ENCODE data around the gene PLPPR2.
"Not testable (repeated sequence)": the region's sequence is repeated elsewhere in the genome, so short reads cannot be mapped to it uniquely, and the experiment has no call there.

Gene PLPPR2

GRCh38 chr19:11342429-11342828 lies 12.8 kb upstream of the PLPPR2 start:
- no peak for DNase-seq

DNA sequence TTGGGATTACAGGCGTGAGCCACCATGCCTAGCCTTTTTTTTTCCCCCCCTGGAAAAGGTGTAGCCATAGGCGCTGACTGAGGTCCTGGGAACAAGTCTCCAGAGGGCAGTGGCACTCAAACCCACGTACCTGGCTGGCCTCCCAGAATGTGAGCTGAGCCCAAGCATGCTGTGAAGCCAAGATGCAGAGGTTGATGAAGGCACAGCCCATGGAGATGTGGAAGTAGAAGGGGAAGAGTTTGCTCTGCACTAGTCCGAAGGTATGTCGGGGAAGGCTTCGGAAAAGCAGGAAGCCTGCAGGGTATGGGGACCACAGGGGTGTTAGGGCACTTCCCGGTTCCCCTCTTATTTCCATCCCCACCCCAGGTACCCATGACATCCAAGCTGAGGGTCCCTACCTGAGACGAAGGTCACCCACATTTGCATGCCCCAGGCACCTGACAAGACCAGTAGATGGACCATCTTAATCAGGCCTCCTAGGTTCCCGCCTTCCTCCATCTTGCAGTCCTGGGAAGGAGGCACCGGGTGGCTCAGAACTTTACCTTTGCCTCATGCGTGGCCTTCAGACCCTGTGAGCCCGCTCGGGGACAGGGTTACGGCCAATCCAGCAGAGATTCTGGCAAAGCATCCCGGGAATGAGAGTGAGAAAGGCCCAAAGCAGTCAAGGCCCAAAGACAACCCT lies 10.0 kb upstream of the PLPPR2 start:
- no peak for DNase-seq

DNA sequence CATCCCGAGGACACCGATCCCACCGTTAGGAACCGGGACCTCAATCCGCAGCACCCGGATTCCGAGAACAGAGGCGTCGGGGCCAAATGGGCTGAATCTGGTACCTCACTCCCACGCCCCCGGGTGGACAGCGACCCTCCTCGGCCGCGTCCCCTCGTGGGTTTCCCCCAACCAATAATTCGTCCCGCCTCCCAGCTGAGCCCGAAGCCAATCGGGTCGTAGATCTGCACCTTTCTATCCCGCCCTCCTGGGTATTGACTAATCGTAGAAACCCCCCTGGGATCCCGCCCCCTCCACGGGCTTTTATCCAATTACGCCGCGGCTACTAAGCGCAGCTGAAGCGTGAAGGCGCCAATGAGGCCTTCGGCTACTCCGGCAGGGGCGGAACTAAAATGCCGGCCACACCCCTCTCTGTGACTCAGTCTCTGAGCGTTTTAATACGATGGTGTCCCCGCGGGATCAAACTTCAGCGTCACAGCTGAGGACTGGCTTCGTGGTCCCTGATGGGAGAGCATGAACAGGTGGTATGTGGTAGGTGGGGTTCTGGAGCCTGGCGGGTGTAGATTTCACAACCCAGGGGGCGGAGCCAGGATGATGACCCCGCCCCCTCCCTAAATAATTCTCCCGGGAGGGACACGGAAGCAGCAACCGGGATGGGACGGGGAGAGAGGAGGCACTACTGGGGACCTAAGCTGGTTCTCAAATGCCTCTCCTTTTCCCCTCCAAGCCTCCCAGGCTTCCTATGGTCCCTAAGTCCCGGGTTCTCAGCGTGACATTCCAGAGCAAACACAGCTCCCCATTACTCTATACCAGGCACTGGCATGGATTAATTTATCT lies 8.9 kb upstream of the PLPPR2 start, which contains the start of the genes CCDC159 and TMEM205:
Gene CCDC159 (plus strand): TSS at position 416 of the 837 bp plus-strand sequence. CDS start 88 bp downstream, at position 504.
Gene TMEM205 (minus strand): TSS at position 165 of the 837 bp plus-strand sequence. CDS start 649 bp downstream, outside the sequence.
- peak; percentile 100 for DNase-seq

DNA sequence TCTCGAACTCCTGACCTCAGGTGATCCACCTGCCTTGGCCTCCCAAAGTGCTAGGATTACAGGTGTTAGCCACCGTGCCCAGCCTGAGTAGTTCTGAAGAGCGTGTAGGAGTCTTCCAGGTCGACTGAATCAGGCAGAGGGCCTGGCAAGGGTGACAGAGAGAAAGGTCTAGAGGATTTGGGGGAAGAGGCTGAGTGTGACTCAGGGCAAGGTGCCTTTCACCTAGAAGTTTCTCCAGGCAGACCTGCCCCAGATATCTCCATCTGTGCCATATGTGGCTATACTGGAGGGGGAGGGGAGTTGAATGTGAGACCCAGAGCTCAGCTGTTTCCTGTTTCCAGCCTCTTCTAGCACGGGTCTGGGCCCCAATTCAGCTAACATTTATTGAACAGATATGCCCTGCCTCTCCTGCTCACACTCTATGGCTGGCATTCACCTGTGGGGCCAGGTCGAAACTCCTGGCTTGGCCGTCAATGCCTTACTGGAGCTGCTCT lies 7.6 kb upstream of the PLPPR2 start:
- DNase-seq, result no peak

- no peak for DNase-seq
Measured at GRCh38 chr19:11349171-11349570, 6.1 kb upstream of the PLPPR2 start.

GRCh38 chr19:11354102-11354501 lies 1.1 kb upstream of the PLPPR2 start:
- not testable (repeated sequence) for DNase-seq

- no peak for DNase-seq
Measured at GRCh38 chr19:11356074-11356397, 804 bp downstream of the PLPPR2 start.

DNA sequence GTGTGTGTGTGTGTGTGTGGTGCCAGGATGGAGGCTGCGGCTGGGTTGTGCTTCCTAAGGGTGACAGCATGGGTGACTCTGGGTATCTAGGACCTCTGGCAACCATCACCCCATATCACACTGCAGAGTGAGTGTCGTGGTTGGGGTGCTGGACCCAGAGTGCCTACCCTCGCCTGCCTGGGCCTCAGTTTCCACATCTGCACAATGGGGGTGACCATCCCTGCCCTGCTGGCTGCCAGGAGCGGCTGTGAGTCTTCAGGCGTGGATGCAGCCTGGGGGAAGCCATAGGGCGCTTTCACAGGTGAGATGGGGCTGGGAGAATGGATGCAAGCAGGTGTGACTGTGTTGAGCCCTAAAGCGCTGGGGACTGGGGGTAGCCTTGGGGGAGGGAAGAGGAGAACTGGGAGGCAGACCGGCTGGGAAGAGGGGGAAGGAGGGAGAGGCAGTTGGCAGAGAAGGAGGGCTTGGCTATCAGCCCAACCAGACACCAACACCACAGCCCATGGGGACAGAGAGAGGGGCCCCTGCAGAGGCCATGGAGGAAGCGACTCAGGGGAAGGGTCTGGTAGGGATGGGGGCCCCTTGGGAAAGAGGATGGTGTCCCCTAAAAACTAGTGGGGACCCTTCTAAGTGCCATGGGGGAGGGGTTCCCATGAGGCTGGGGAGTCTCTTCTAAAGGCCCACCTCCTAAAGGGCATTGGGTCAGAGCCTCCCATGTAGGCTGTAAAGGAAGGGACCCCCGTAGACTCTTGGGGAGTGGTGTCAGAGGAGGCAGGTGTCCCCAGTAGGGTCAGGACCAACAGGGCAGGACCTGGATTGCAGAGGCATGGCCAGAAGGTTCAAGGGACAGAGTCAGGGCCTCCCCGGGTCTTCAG lies 1.7 kb downstream of the PLPPR2 start:
- no peak for DNase-seq

- DNase-seq, result no peak
Measured at GRCh38 chr19:11359421-11359820, 4.2 kb downstream of the PLPPR2 start.

GRCh38 chr19:11361037-11361770 lies 6.0 kb downstream of the PLPPR2 start:
- no peak for DNase-seq

GRCh38 chr19:11361771-11362731 lies 6.8 kb downstream of the PLPPR2 start:
- DNase-seq, result no peak

DNA sequence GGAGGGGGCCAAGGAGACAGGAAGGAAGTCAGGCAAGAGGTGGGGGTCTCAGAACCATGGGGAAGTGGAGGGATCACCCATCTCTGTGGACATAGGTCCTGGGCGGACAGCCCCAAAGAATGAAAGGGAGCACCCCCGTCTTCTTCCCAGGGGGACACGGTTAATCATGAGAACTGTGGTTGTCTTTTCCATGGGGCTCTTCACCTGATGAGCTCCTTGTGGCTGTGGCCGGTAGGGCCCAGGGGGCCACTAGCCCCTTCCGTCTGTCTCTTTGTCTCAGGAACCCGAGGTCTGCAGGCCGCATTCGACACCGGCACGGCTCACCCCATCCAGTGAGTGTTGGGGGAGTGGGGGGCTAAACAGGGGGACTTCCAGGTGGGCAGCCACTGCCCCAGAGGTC lies 8.6 kb downstream of the PLPPR2 start:
- DNase-seq, result no peak

GRCh38 chr19:11364296-11364904 lies 9.2 kb downstream of the PLPPR2 start:
- DNase-seq, result no peak

DNA sequence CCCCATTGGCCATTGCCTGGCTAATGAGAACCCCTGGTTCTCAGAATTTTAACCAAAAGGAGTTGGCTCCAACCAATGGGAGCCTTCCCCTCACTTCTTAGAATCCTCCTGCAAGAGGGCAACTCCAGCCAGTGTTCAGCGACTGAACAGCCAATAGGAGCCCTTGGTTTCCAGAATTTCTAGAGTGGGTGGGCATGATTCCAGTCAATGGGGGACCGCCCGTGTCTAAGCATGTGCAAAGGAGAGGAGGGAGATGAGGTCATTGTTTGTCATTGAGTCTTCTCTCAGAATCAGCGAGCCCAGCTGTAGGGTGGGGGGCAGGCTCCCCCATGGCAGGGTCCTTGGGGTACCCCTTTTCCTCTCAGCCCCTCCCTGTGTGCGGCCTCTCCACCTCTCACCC lies 9.7 kb downstream of the PLPPR2 start:
- DNase-seq, result no peak

DNA sequence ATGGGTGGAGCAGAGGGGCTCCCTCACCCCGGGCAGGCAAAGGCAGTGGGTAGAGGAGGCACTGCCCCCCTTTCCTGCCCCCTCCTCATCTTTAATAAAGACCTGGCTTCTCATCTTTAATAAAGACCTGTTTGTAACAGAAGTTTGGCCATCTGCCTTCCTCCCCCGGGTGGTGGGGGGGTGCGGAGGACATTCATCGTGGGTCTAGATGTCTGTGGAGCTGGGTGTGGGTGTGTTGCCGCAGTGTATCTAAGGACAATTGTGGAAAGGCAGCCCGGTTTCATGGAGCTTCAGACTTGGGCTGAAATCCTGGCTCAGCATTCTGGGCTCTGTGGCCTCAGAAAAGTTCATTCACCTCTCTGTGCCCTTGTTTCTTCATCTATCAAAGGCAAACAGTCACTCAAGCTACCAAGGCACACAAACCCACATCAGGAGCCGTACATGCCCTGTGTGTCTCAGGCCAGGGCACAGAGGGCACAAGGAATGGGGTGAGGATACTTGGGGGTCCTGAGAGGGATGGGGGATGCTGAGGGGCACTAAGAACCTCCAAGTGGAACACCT lies 10.4 kb downstream of the PLPPR2 start:
- no peak for DNase-seq

DNA sequence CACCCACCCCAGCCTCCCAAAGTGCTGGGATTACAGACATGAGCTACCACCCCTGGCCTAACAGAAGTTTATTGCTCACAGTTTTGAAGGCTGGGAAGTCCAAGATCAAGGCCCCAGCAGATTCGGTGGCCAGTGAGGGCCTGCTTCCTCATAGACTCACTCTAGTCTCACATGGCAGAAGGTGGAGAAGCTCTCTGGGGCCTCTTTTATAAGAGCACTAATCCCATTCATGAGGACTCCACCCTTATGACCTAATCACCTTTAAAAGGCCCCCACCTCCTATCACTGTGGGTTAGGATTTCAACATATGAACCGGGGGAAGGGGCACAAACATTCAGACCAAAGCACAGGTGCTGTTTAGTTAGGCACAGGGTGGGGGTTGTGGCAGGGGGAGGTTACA lies 12.3 kb downstream of the PLPPR2 start:
- DNase-seq, result no peak

- no peak for DNase-seq
Measured at GRCh38 chr19:11370744-11371143, 15.5 kb downstream of the PLPPR2 start.

- DNase-seq, result no peak
Measured at GRCh38 chr19:11373166-11373884, 18.1 kb downstream of the PLPPR2 start.

DNA sequence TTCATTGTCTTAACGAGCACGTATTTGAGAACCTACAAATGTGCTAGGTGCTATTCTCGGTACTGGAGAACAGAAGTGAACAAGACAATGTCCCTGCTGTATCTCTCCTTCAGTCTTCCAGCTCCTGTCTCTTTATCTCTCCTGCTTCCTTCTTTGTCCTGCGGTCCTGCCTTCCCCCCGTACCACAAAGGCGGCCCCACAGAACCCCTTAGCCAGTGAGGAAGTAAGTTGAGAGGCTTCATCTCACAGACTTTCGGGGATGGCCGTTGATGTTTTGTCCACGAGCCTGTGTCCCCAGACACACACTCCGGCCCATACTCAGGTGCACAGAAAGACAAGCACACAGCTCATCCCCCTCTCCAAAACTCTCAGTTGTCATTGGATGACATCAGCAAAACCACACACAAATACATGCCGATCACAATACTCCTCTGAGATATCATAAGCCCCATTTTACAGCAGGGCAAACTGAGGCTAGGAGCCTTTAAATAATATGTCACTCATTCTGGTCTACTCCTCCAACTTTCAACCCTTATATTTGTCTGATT lies 18.7 kb downstream of the PLPPR2 start:
- no peak for DNase-seq
